Measurements from ENCODE around the gene MRPL46. TPM values are rescaled to one million over a fixed set of nuclear protein-coding genes. Genes with fewer than 3 reads are reported as not detected.
A peak's percentile ranks its signal among the peaks of the same experiment; 100 is the strongest.

The MRPL46 gene
- total and polyA plus RNA-seq, 2 of the 4 experiments (the other 2 are of a cell fraction): 14.2 to 24.2 TPM

GRCh38 chr15:88454867-88455810 is 12.0 kb downstream of the MRPL46 start:
- DNase-seq (peak; percentile 69), ATAC-seq (ENCODE audit: low read depth) (peak; percentile 92)
- H3K9ac ChIP-seq (ENCODE audit: low read depth, low read length): no peak overlapping the region
- no peak overlapping the region for H3K18ac ChIP-seq (ENCODE audit: low read depth, low read length)
- no peak overlapping the region for H3K4ac ChIP-seq (ENCODE audit: low read depth, low read length)
- no peaks in the 10 kb centered on the region for H4K20me1 ChIP-seq (ENCODE audit: insufficient read depth, low read length)
- no peak overlapping the region for H4K5ac ChIP-seq (ENCODE audit: low read depth, low read length)
- H3K56ac ChIP-seq (ENCODE audit: extremely low read depth, insufficient read depth, low read length): no peak overlapping the region
- no peak for TF ChIP-seq ELK1 (IDR thresholded peaks at IDR 0.05; ENCODE audit: borderline replicate concordance, low read depth, low read length)
- TF ChIP-seq USF2 (IDR thresholded peaks at IDR 0.05; ENCODE audit: low read depth, low read length): no peak
- no peak for TF ChIP-seq RCOR1 (IDR thresholded peaks at IDR 0.05; ENCODE audit: insufficient replicate concordance, low read length)
- no peak for TF ChIP-seq CEBPB (IDR thresholded peaks at IDR 0.05; ENCODE audit: low read depth, low read length)
- TF ChIP-seq MXI1 (IDR thresholded peaks at IDR 0.05; ENCODE audit: borderline replicate concordance, low read depth, low read length): no peak
- TF ChIP-seq FOS (IDR thresholded peaks at IDR 0.05; ENCODE audit: low read depth, low read length): no peak
- TF ChIP-seq SMC3 (IDR thresholded peaks at IDR 0.05; ENCODE audit: low read depth, low read length): peak; percentile 47
- peak; percentile 71 for TF ChIP-seq CTCF (conservative IDR thresholded peaks at IDR 0.05; ENCODE audit: low read depth, low read length)
- TF ChIP-seq RAD21 (IDR thresholded peaks at IDR 0.05; ENCODE audit: low read length): peak; percentile 68
- peak overlapping the region; percentile 53 for H2AFZ ChIP-seq (replicated peaks; ENCODE audit: low read length, poor library complexity)
- no peak overlapping the region for H2BK20ac ChIP-seq (ENCODE audit: low read depth, low read length)
- peaks cover 14% of the 10 kb centered on the region for H3K36me3 ChIP-seq (ENCODE audit: control insufficient read depth, insufficient read depth, low read length)
- no TSS peak for BruUV-seq (replicated peaks)
- CTCF ChIA-PET: interaction anchor here (0.8 to 1.5 kb wide), 5 partner anchors 8 to 145 kb away, joined by 3 to 5 read pairs (median 4); no protein-coding TSS in a partner anchor
- intact Hi-C loops (cut with micrococcal nuclease): no loop called here
- no peak overlapping the region for H2BK120ac ChIP-seq (ENCODE audit: low read depth, low read length)
- no peak overlapping the region for H3K23ac ChIP-seq (ENCODE audit: low read depth, low read length)
- H3K9me1 ChIP-seq (ENCODE audit: insufficient read depth, low read length): 0 out of 2 replicates have a peak, but pooled peaks cover 3% of the 10 kb centered on the region
- no peak overlapping the region for H4K91ac ChIP-seq (ENCODE audit: insufficient read depth, low read depth, low read length)
- H3K27me3 ChIP-seq (ENCODE audit: control insufficient read depth, insufficient read depth, low read length): peaks cover 4% of the 10 kb centered on the region; the same call in 1 of the 2 replicates
- no peak overlapping the region for H2AK5ac ChIP-seq (ENCODE audit: low read depth, low read length)
- no peaks in the 10 kb centered on the region for H3K79me1 ChIP-seq (ENCODE audit: low read depth in 1 of 2, low read length in 2 of 2)
- H2AK9ac ChIP-seq (replicated peaks; ENCODE audit: low read depth, low read length, poor library complexity): no peak overlapping the region
- H3K4me2 ChIP-seq (ENCODE audit: low read depth, low read length): no peak overlapping the region
- H3K4me1 ChIP-seq (ENCODE audit: control insufficient read depth, insufficient read depth, low read length): peaks cover 1% of the 10 kb centered on the region; the same call in 1 of the 2 replicates
- no peak overlapping the region for H3K4me3 ChIP-seq (ENCODE audit: insufficient read depth, low read depth, low read length)
- no peaks in the 10 kb centered on the region for H3K9me3 ChIP-seq (ENCODE audit: control insufficient read depth, insufficient read depth, low read length)
- POLR2A ChIA-PET (ENCODE audit: unreplicated experiment): no interaction called here
- H3K27ac ChIP-seq (ENCODE audit: insufficient read depth, low read length): no peak overlapping the region
- no peak overlapping the region for H4K8ac ChIP-seq (ENCODE audit: low read depth in 2 of 2, low read length in 2 of 2)
- in situ Hi-C loops (cut with MboI; ENCODE audit: low sequenced_read_pairs): no loop called here
- no peak overlapping the region for H3K14ac ChIP-seq (replicated peaks; ENCODE audit: low read depth, low read length)
- no peak overlapping the region for H2BK5ac ChIP-seq (ENCODE audit: low read depth, low read length, poor library complexity, severe bottlenecking)
- dilution Hi-C loops (cut with HindIII; ENCODE audit: low sequenced_read_pairs, unreplicated experiment): no loop called here
- no peak overlapping the region for H2BK15ac ChIP-seq (ENCODE audit: low read depth, low read length)
- WGBS, 2 experiments (ENCODE audit: extremely low coverage in 2 of 2, insufficient read length in 1 of 2): 14% methylated on average over 6 of the region's 9 CpGs; no CpG with 5 or more reads in 1 of the 2 experiments
